ENCODE data around the gene C1QL1. TPM values are rescaled to one million over a fixed set of nuclear protein-coding genes. Genes with fewer than 3 reads are reported as not detected.

C1QL1 gene
- polyA plus RNA-seq, 1 donor (not counting 4 experiments of a cell fraction or from before 2014, with no cell fraction given): 0.04 TPM

DNA sequence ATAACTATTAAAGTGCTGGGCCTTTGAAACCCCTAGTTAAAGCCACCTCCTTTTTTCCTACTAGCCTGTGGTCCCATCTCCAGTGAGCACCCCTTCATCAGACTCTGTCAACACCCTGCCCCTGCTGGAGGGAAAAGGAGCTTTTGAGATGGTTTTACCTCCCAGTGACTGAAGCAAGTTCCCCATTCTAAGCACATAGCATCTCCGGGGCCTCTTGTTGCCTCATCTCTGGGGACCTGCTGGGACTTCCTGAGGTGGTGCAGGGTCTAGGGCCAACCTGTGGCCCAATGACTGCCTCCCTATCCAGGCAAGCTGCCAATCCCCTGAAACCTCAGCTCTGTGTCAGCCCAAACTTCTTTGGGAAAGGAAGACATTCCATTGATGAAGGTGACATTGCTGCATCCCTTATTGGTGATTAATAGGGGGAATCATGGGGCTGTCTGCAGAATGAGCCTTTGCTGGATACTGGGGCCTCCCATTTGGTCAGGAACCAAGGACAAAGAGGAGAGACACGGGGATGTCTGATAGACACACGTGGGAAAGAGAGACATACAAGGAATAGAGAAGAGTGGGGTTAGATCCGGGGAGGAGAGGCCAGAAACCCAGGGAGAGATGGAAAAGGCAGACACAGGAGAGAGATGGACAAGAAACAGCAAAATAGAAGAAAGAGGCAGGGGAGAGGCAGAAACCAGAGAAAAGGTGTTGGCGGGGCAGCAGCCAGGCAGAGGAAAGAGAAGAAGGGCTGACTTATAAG is 2.4 kb downstream of the C1QL1 start:
- Histone ChIP-seq H3K4me2 (ENCODE audit: control insufficient read depth, extremely low read depth, insufficient read depth, low read depth, low read length) (no peak overlapping the region), H3K36me3 (ENCODE audit: control insufficient read depth in 2 of 2, extremely low read depth in 1 of 2, insufficient read depth in 2 of 2, low read length in 2 of 2) (no peaks in the 10 kb centered on the region), H3K9me1 (ENCODE audit: control insufficient read depth, extremely low read depth, insufficient read depth, low read length) (no peaks in the 10 kb centered on the region), H3K27ac (ENCODE audit: control insufficient read depth, insufficient read depth, low read length) (no peak overlapping the region), H3K9me3 (ENCODE audit: control insufficient read depth, low read depth, low read length) (no peaks in the 10 kb centered on the region), H3K27me3 (ENCODE audit: control insufficient read depth, extremely low read depth, insufficient read depth, low read length) (peaks cover 56% of the 10 kb centered on the region), H2AFZ (ENCODE audit: control insufficient read depth, low read length) (no peak overlapping the region), H4K20me1 (ENCODE audit: control insufficient read depth, extremely low read depth, insufficient read depth, low read length) (no peaks in the 10 kb centered on the region), H3K9ac (ENCODE audit: control insufficient read depth, extremely low read depth, insufficient read depth, low read length) (no peak overlapping the region), H3K79me2 (ENCODE audit: control insufficient read depth, insufficient read depth, low read length) (no peaks in the 10 kb centered on the region), H3K4me3 (ENCODE audit: control insufficient read depth in 2 of 3, extremely low read depth in 1 of 3, insufficient read depth in 2 of 3, low read depth in 1 of 3, low read length in 3 of 3) (no peak overlapping the region), H3K4me1 (ENCODE audit: control insufficient read depth, extremely low read depth, insufficient read depth, low read length) (peaks cover 9% of the 10 kb centered on the region)
- TF ChIP-seq EZH2 (IDR thresholded peaks at IDR 0.05; ENCODE audit: low read length): peak; percentile 48
- TF ChIP-seq CTCF (optimal IDR thresholded peaks at IDR 0.05 in 1 of 3, IDR thresholded peaks at IDR 0.05 in 1 of 3, conservative IDR thresholded peaks at IDR 0.05 in 1 of 3; ENCODE audit: extremely low read depth in 1 of 3, insufficient read depth in 2 of 3, low read length in 3 of 3): no peak
- no peak for DNase-seq (ENCODE audit: low read depth, low spot score)
- FAIRE-seq: no peak
- dilution Hi-C loops (cut with MboI; ENCODE audit: extremely low pct_ligation_motif_present, low sequenced_read_pairs): no loop called here

DNA sequence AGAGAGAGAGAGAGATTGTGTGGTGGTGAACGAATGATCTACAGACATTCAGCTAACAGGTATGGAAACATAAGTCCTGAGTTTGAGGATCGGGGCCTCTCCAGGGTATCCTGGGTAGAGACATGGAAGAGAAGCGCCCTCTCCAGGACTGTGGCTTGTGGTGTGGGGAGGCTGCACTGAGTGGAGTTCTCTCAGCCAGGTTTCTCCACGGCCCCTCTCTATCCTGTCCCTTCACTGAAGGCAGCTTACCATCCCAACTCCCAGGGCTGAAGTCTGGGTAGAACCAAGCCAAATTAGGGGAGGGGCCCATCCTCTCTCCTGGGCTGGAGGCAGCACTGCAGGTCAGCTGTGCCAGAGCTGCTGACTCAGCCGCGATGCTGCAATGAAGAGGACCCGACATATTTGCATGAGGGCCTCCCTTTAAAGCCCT is 6.2 kb downstream of the C1QL1 start:
- Histone ChIP-seq H3K4me1 (ENCODE audit: control insufficient read depth, extremely low read depth, insufficient read depth, low read length) (no peaks in the 10 kb centered on the region), H3K4me3 (ENCODE audit: control insufficient read depth in 2 of 3, extremely low read depth in 1 of 3, insufficient read depth in 2 of 3, low read depth in 1 of 3, low read length in 3 of 3) (no peak overlapping the region), H3K27ac (ENCODE audit: control insufficient read depth, insufficient read depth, low read length) (no peak overlapping the region), H3K27me3 (ENCODE audit: control insufficient read depth, extremely low read depth, insufficient read depth, low read length) (peaks cover 27% of the 10 kb centered on the region), H3K9me1 (ENCODE audit: control insufficient read depth, extremely low read depth, insufficient read depth, low read length) (no peaks in the 10 kb centered on the region), H3K79me2 (ENCODE audit: control insufficient read depth, insufficient read depth, low read length) (no peaks in the 10 kb centered on the region), H2AFZ (ENCODE audit: control insufficient read depth, low read length) (no peak overlapping the region), H3K9me3 (ENCODE audit: control insufficient read depth, low read depth, low read length) (no peaks in the 10 kb centered on the region), H3K4me2 (ENCODE audit: control insufficient read depth, extremely low read depth, insufficient read depth, low read depth, low read length) (no peak overlapping the region), H3K36me3 (ENCODE audit: control insufficient read depth in 2 of 2, extremely low read depth in 1 of 2, insufficient read depth in 2 of 2, low read length in 2 of 2) (no peaks in the 10 kb centered on the region), H3K9ac (ENCODE audit: control insufficient read depth, extremely low read depth, insufficient read depth, low read length) (no peak overlapping the region), H4K20me1 (ENCODE audit: control insufficient read depth, extremely low read depth, insufficient read depth, low read length) (no peaks in the 10 kb centered on the region)
- dilution Hi-C loops (cut with MboI; ENCODE audit: extremely low pct_ligation_motif_present, low sequenced_read_pairs): no loop called here
- DNase-seq (ENCODE audit: low read depth, low spot score): no peak
- TF ChIP-seq EZH2 (IDR thresholded peaks at IDR 0.05; ENCODE audit: low read length) (no peak), CTCF (optimal IDR thresholded peaks at IDR 0.05 in 1 of 3, IDR thresholded peaks at IDR 0.05 in 1 of 3, conservative IDR thresholded peaks at IDR 0.05 in 1 of 3; ENCODE audit: extremely low read depth in 1 of 3, insufficient read depth in 2 of 3, low read length in 3 of 3) (peak in 1 of 3 experiments; percentile 33)
- no peak for FAIRE-seq
